ENCODE results near the gene TMPRSS15.
"Not testable (repeated sequence)": the region's sequence is repeated elsewhere in the genome, so short reads cannot be mapped to it uniquely, and the experiment has no call there.

Gene TMPRSS15

DNA sequence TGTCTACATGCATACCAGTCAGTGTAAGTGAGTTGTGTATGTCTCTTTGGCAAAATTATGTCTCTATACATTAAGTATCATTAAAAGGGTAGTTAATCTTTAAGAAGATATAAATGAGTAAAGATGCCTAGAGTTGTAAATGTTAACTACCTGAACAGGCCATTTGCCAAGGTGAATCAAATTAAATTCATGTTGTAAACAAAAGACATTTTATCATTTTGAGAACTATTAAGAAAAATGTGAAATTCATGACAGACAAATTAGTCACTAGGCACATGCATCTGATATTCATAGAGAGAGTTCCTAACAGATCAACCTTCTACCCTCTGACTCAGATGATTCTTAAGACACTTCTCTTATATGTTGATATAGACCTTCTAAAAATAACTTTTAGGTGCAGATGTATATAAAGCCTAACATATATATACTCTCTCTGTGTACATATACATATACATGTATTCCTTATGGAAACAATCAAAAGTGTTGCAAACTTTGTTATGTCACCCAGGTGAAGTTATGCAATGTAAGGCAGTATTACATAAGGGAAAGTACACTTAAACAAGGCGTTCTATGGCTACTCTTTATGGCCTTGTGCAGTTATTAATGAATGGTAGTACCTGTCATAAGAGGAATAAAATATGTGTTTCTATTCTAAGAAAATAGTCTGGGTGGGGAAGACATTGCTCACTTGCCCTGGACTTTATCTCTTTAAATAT is at the start of gene TMPRSS15:
Gene TMPRSS15, minus strand, starts transcription at position 51 of the 716 bp plus-strand sequence. CDS start 163 bp downstream, outside the sequence.
- H3K4me1 Mint-ChIP-seq (ENCODE audit: low read depth): no peaks in the 10 kb centered on the region
- H3K9me3 Mint-ChIP-seq: peaks cover 6% of the 10 kb centered on the region
- no peak within 1 kb of the TSS for H3K4me3 Mint-ChIP-seq
- no peaks in the 10 kb centered on the region for H3K36me3 Mint-ChIP-seq (ENCODE audit: low read depth)
- no peak for DNase-seq
- no peak within 1 kb of the TSS for H3K27ac Mint-ChIP-seq
- no peaks in the 10 kb centered on the region for H3K27me3 Mint-ChIP-seq

DNA sequence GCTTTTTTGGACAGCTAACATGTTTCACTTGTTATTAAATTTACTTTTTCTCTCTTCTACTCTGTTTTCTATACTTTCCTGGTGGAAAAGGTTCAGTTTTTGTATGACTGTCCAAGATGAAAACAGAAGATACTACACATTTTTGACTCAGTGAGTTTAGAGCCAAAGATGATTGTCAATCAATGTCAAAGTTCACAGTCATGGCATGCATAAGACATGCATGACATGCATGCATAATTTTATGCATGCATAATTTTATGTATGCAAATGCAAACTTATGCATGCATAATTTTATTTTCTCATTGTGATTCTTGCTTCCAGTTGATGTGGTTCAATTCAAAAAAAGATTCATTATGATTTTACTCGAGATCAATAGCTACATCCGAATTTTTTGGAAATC is 48.1 kb upstream of the TMPRSS15 start:
- no peaks in the 10 kb centered on the region for H3K4me1 Mint-ChIP-seq (ENCODE audit: low read depth)
- no peaks in the 10 kb centered on the region for H3K27me3 Mint-ChIP-seq
- no peak overlapping the region for H3K27ac Mint-ChIP-seq
- no peaks in the 10 kb centered on the region for H3K36me3 Mint-ChIP-seq (ENCODE audit: low read depth)
- H3K9me3 Mint-ChIP-seq: peaks cover 5% of the 10 kb centered on the region
- DNase-seq: no peak
- H3K4me3 Mint-ChIP-seq: no peak overlapping the region

DNA sequence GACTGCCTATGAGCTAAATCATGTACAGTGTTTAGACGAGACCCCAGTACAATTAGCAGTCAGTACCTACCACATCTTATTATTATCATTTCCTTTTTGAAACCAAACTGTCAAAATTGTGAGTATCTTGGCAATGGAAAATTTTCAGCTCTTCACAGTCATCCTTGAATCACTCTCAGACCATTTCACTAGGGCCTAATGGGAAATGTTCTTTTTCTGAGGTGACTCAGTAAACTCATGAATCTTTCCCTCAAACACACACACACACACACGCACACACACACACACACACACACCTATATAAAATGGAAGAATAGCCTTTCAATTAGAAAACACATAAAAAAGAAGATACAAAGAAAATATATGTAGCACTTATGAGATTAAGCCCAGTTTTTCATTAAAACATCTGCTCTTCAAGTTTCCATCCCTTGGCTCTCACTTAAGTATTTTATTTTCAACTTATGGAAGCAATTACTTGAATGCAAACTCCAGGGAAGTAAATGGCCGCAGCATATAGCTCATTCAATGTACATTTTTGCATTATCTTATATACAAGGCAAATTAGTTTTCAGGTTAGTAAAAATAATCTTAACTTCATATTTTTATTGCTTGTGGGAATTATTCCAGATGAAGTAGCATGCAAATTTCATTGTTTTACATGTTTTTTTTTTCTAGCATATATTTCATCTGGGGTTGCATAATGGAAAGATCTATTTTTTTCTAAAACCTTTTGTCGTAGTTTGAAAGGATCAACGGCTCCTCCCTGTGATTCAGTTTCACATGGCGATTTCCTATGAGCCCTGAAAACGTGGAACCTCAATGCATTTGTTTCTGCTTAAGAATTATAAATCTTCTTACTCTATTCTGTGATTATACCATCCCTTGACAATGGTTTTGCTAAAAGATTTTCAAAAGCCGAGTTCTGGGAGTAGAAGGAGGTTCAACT is 46.3 kb upstream of the TMPRSS15 start:
- Mint-ChIP-seq H3K27ac (no peak overlapping the region), H3K4me3 (no peak overlapping the region), H3K4me1 (ENCODE audit: low read depth) (no peaks in the 10 kb centered on the region), H3K9me3 (peaks cover 7% of the 10 kb centered on the region), H3K27me3 (no peaks in the 10 kb centered on the region), H3K36me3 (ENCODE audit: low read depth) (no peaks in the 10 kb centered on the region)
- DNase-seq: no peak

DNA sequence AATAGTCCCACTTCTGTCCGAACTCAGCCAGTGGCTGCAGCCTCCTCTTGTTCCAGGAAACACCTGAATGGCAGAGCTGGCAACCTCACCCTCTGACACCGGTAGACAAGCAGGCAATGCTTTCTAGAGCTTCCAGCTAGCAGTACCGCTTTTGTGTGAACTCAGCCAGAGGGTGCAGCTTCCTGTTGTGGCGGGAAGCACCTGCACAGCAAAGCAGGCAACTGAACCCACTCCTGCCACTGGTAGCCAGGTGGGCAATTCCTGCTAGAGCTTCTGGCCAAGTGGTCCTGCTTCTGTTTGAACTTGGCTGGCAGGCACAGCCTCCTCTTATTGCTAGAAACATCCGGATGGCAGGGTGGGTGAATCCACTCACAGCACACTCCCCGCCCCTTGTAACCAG is 40.1 kb upstream of the TMPRSS15 start:
- Mint-ChIP-seq H3K27me3 (no peaks in the 10 kb centered on the region), H3K4me1 (ENCODE audit: low read depth) (no peaks in the 10 kb centered on the region), H3K4me3 (no peak overlapping the region)

DNA sequence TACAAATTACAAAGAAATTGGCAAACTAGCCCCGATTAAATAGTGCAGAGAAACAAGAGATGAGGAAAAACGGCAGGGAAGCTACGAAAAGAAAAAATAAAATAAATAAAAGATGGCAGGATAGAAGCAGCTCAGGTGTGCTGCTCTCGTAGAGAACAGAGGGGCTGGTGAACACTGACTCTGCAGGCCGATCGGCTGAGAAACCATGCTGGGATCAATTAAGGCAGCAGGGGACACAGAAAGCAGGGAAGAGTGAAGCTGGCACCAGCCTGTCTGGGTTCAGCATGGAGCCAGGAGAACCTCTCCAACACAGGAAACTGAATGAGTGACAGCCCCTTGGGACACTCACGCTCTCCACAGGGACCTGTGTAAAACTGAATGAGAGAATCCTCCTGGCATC is 39.5 kb upstream of the TMPRSS15 start:
- Mint-ChIP-seq H3K9me3 (peaks cover 7% of the 10 kb centered on the region), H3K27ac (no peak overlapping the region), H3K27me3 (no peaks in the 10 kb centered on the region)

More for the DNA sequence above, 40.1 kb upstream of the TMPRSS15 start:
- Mint-ChIP-seq H3K27ac (no peak overlapping the region), H3K9me3 (peaks cover 7% of the 10 kb centered on the region), H3K36me3 (ENCODE audit: low read depth) (no peaks in the 10 kb centered on the region)
- DNase-seq: no peak

DNA sequence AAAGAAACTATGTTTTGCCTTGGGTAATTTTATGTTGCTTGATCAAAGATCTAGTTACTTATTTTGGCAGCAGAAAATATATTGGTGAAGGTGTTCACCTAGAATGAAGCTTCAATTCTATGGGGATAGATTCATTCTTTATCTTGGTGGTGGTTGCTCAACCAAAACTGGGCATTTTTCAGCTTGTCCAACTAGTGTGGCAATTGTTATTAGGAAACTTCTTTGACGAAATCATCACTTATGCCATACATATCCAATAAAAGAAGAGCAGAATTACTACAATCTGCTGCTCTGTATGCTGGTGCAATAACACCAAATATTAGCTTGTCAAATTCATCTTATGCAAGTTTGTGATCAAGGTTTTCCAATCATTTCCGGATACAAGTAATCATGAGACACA is 26.8 kb upstream of the TMPRSS15 start:
- Mint-ChIP-seq H3K27me3 (no peaks in the 10 kb centered on the region), H3K4me1 (ENCODE audit: low read depth) (no peaks in the 10 kb centered on the region), H3K36me3 (ENCODE audit: low read depth) (no peaks in the 10 kb centered on the region), H3K9me3 (peaks cover 3% of the 10 kb centered on the region), H3K27ac (no peak overlapping the region), H3K4me3 (no peak overlapping the region)
- no peak for DNase-seq

More for the DNA sequence above, 39.5 kb upstream of the TMPRSS15 start:
- Mint-ChIP-seq H3K4me3 (no peak overlapping the region), H3K36me3 (ENCODE audit: low read depth) (no peaks in the 10 kb centered on the region), H3K4me1 (ENCODE audit: low read depth) (no peaks in the 10 kb centered on the region)
- DNase-seq: no peak

DNA sequence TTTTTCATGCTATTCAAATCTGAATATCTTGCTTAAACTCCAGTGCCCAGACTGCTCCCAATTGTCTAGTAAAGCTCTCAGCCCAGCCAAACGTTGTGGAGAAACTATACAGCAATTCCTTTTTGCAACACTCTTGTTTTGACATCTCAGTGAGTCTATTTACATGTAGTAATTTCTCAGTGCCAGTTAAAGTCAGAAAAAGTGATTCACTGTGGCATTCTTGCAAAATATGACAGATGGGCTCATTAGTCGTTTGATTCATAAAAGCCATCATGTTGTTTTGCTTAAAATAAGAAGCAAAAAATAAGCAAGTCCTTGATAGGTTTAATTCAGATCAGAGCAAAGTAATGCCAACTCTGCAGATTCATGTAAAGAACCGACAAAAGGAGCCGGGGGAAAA is 20.7 kb upstream of the TMPRSS15 start:
- no peak for DNase-seq
- Mint-ChIP-seq H3K36me3 (ENCODE audit: low read depth) (no peaks in the 10 kb centered on the region), H3K27ac (no peak overlapping the region), H3K4me3 (no peak overlapping the region), H3K9me3 (no peaks in the 10 kb centered on the region), H3K27me3 (no peaks in the 10 kb centered on the region), H3K4me1 (ENCODE audit: low read depth) (no peaks in the 10 kb centered on the region)

DNA sequence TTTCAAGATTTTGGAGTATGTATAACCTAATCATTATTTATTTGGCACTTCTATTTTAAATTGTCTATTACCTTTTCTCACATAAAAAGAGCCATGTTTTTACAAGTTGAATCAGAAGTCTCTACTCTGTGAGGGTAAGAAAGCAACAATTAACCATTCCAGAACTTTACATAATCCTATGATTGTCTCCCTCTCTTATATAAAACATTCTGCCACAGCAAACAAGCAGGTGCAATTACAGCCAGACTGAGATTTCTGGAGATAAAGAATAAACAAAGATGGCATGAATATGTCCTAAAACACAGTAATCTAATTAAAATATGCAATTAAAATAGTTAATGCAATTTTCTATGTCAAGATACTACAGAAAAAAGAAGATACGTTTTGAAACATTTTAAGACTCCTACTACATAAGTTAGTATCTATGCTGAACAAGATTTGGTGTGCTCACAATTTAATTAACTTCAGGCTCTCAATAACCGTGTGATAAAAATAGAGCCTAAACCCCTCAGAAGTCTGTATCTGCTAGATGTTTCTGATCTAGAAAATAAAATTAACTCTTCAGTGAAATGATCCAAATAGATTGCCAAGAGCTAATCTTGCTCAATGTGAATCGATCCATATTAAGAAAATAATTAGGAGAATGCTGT is 13.7 kb upstream of the TMPRSS15 start:
- no peaks in the 10 kb centered on the region for H3K4me1 Mint-ChIP-seq (ENCODE audit: low read depth)
- no peaks in the 10 kb centered on the region for H3K36me3 Mint-ChIP-seq (ENCODE audit: low read depth)
- DNase-seq: no peak
- H3K27ac Mint-ChIP-seq: no peak overlapping the region
- peaks cover 2% of the 10 kb centered on the region for H3K9me3 Mint-ChIP-seq
- no peak overlapping the region for H3K4me3 Mint-ChIP-seq
- no peaks in the 10 kb centered on the region for H3K27me3 Mint-ChIP-seq

DNA sequence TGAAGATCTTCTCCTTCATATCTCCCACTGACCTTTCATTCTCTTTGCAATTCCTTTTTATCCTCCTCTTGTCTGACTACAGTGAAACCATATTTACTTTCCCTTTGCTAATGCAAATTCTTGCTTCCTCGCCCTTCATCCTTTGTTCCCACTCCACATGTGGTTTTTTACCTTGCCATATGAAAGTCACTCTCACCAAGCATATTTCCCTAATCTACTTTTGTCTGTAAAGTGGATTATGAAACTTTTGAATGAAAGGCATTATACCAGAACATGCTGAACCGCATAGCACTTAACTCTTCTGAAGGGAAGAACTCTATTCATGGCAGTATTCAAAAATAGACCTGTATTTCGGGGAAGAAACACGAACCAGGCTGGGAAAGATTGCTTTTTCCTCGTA is 8.0 kb upstream of the TMPRSS15 start:
- Mint-ChIP-seq H3K36me3 (ENCODE audit: low read depth) (no peaks in the 10 kb centered on the region), H3K27ac (no peak overlapping the region), H3K4me3 (no peak overlapping the region), H3K4me1 (ENCODE audit: low read depth) (no peaks in the 10 kb centered on the region), H3K27me3 (no peaks in the 10 kb centered on the region), H3K9me3 (peaks cover 2% of the 10 kb centered on the region)
- no peak for DNase-seq

DNA sequence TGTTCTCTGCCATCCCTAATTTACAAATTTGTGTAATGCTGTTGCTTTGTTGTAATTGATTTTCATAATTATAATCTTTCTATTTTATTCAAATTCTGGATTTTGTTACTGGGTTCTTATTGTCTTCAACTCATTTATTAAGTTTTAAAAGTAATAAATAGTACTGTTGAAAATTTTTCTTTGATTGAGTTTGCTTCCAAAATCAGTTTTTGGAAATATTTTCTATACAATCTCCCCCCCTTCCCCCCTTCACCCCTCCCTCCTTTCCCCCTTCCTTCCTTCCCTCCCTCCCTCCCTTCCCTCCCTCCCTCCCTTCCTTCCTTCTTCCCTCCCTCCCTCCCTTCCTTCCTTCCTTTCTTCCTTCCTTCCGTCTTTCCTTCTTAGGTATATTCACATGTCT is 6.0 kb upstream of the TMPRSS15 start:
- Mint-ChIP-seq H3K9me3 (peaks cover 2% of the 10 kb centered on the region), H3K27me3 (no peaks in the 10 kb centered on the region), H3K36me3 (ENCODE audit: low read depth) (no peaks in the 10 kb centered on the region), H3K4me1 (ENCODE audit: low read depth) (no peaks in the 10 kb centered on the region), H3K4me3 (no peak overlapping the region), H3K27ac (no peak overlapping the region)
- no peak for DNase-seq

DNA sequence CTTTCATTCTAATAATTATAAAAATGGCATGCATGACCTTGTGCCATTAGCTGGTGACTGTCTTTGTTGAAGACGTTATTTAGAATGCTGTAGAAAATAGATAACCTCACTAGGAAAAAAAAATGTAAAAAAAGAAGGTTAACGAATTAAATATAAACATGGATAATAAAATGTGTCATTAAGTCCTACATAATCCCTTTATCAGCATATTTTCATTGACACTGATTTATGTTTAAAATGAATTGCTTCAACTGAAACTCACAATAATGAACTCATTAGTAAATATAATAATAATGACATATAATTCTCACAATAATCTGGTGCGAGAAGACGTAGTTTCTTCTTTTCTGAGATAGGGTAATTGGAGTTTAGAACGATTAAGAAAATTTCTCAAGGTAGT is 4.7 kb downstream of the TMPRSS15 start:
- no peak overlapping the region for H3K27ac Mint-ChIP-seq
- H3K4me1 Mint-ChIP-seq (ENCODE audit: low read depth): no peaks in the 10 kb centered on the region
- peaks cover 8% of the 10 kb centered on the region for H3K9me3 Mint-ChIP-seq
- no peaks in the 10 kb centered on the region for H3K27me3 Mint-ChIP-seq
- no peaks in the 10 kb centered on the region for H3K36me3 Mint-ChIP-seq (ENCODE audit: low read depth)
- no peak overlapping the region for H3K4me3 Mint-ChIP-seq
- no peak for DNase-seq

DNA sequence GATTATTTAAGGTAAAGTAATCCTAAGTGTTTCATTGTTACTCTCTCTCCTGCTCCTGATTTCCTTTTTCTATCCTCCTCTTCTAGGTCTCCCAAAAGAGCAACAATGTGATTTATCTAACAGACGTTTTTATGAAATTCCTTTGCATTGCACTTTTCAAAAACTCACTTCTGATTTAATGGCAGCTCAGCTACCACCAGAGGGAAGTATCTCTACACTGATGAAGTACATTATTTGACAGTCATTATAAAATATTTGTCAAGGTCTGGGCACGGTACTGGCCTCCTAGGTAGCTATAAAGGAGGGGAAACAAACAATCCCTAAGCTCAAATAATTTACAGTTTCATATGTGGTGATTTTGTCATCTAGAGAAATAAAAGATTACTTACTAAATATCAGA is 15.6 kb downstream of the TMPRSS15 start:
- DNase-seq: no peak

DNA sequence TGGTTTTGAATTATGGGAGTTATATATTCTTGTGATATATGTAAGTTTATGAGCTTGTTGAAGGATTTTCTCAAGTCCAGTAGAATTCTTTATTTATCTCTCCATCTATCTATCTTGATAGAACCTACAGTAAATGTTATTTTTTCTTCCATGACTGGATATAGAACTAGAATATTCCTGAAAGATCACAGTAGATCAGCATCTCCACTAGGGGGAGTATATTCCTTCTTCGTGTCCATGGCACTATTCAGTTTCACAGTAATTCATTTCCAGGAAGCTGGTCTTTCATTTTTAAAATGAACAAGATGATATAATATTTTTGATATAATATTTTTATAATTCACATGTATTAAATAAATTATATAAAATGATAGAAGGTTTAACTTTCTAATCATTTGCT is 18.8 kb downstream of the TMPRSS15 start:
- Mint-ChIP-seq H3K27me3 (no peaks in the 10 kb centered on the region), H3K36me3 (ENCODE audit: low read depth) (no peaks in the 10 kb centered on the region), H3K9me3 (no peaks in the 10 kb centered on the region)

More for the DNA sequence above, 15.6 kb downstream of the TMPRSS15 start:
- Mint-ChIP-seq H3K4me1 (ENCODE audit: low read depth) (no peaks in the 10 kb centered on the region), H3K36me3 (ENCODE audit: low read depth) (no peaks in the 10 kb centered on the region), H3K4me3 (no peak overlapping the region), H3K27me3 (no peaks in the 10 kb centered on the region), H3K27ac (no peak overlapping the region), H3K9me3 (peaks cover 5% of the 10 kb centered on the region)

DNA sequence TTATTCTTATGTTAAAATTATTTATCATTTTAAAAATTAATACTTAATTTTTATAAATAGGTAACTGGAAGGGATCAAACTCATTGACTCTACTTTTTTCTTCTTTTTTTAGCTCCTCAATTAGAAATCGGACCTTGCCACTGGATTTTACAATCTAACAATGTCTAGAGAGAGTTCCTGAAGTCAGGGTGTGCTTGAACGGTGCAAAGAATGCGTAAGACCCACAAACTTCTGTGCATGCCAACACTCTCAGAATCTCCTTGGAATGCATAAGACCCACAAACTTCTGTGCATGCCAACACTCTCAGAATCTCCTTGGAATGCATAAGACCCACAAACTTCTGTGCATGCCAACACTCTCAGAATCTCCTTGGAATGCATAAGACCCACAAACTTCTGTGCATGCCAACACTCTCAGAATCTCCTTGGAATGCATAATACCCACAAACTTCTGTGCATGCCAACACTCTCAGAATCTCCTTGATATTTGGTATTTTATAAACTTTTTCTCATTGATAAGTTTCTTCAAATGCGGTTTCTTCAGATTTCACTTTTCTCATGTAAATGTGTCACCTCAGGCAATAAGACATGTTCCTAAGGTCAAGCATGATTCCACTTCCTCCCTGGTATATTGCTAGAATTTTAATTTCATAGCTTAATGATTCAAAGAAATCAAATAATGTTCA is 20.5 kb downstream of the TMPRSS15 start:
- H3K27ac Mint-ChIP-seq; H3K4me1 Mint-ChIP-seq (ENCODE audit: low read depth); H3K4me3 Mint-ChIP-seq: not testable (repeated sequence)

More for the DNA sequence above, 18.8 kb downstream of the TMPRSS15 start:
- no peak for DNase-seq
- Mint-ChIP-seq H3K27ac (no peak overlapping the region), H3K4me3 (no peak overlapping the region), H3K4me1 (ENCODE audit: low read depth) (no peaks in the 10 kb centered on the region)

More for the DNA sequence above, 20.5 kb downstream of the TMPRSS15 start:
- H3K36me3 Mint-ChIP-seq (ENCODE audit: low read depth); H3K27me3 Mint-ChIP-seq; DNase-seq; H3K9me3 Mint-ChIP-seq: not testable (repeated sequence)
